GM12874 (cell line): ENCODE results near the gene CAPN3.

ENCODE experiments used
- CTCF ChIP-seq: IDR thresholded peaks from 2 replicates; pipeline ENCODE4 v1.5.1; 2011; ENCODE audit warnings: low read depth, mild to moderate bottlenecking, control low read depth, low read length, moderate library complexity; ENCODE audit not compliant: insufficient read depth

CAPN3 gene

GRCh38 chr15:42456971-42457370, 97.7 kb downstream of the CAPN3 start:
- no peak for TF ChIP-seq CTCF

- TF ChIP-seq CTCF, result no peak
Measured at GRCh38 chr15:42457445-42458442, 98.4 kb downstream of the CAPN3 start.

DNA sequence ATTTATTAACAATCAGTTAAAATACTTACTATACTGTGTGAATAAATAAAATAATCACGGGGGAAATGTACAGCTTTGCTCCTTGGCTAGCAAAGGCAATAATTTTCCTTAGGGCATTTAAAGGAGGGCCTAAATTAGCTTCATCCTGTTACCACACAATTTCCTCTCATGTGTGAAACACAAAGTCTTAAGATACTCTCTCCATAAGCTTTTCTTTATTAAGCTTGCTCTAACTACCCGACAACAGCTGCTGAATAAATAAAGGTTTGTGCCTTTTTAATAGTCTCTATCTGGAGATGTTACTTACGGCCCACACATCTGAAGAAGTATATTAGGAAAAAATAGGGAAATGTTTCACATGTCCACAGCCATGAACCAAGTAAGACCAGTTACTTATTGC, 102.0 kb downstream of the CAPN3 start:
- TF ChIP-seq CTCF, result no peak
